HFFc6 (cell line): ENCODE measurements around the gene CCDC137. TPM values are rescaled to one million over a fixed set of nuclear protein-coding genes. Genes with fewer than 3 reads are reported as not detected.
A peak's percentile ranks its signal among the peaks of the same experiment; 100 is the strongest.

Source experiments
- DNase-seq: peaks from one replicate; pipeline ENCODE4 v3.0.0-alpha.2; 2018
- H3K27ac Mint-ChIP-seq: 2 replicates; pipeline ENCODE4 v1.8.0; 2020; ENCODE audit warnings: mild to moderate bottlenecking, mixed read lengths
- H3K27me3 Mint-ChIP-seq: 2 replicates; pipeline ENCODE4 v1.8.0; 2021; ENCODE audit warnings: mild to moderate bottlenecking, moderate library complexity, mixed read lengths; ENCODE audit not compliant: insufficient read depth
- H3K36me3 Mint-ChIP-seq: 2 replicates; pipeline ENCODE4 v1.8.0; 2021; ENCODE audit warnings: low read depth, mixed read lengths
- H3K4me1 Mint-ChIP-seq: 2 replicates; pipeline ENCODE4 v1.8.0; 2020; ENCODE audit warnings: low read depth, mixed read lengths
- H3K4me3 Mint-ChIP-seq: 2 replicates; pipeline ENCODE4 v1.8.0; 2020; ENCODE audit warnings: mild to moderate bottlenecking, moderate library complexity, mixed read lengths
- H3K9me3 Mint-ChIP-seq: 2 replicates; pipeline ENCODE4 v1.8.0; 2020; ENCODE audit warnings: mild to moderate bottlenecking, mixed read lengths
- CTCF ChIP-seq: fragments of 200-600 bp; sonication (generic); IDR thresholded peaks from 2 replicates; pipeline ENCODE4 v1.5.0; 2021; ENCODE audit warnings: antibody characterized with exemption, mild to moderate bottlenecking
- total RNA-seq, 6 experiments: library from RNA; stranded (reverse); fragmentation: NEBNext Ultra II Directional; extraction: Animal tissue kit (Norgen Biotek cat#: 25700); gene quantifications; 2 replicates in 1 of 6; 3 replicates in 5 of 6; pipeline ENCODE4 v1.2.3, GENCODE V29; 2021

The CCDC137 gene
- total RNA-seq, 6 experiments from 2014 or later = 22.8 to 28.8 (median 25.2) TPM

- TF ChIP-seq CTCF = peak; percentile 25
- no peak for DNase-seq
- H3K4me1 Mint-ChIP-seq = peaks cover 12% of the 10 kb centered on the region
- H3K9me3 Mint-ChIP-seq = no peaks in the 10 kb centered on the region
- no peaks in the 10 kb centered on the region; the same call in 1 of the 2 replicates for H3K36me3 Mint-ChIP-seq
- H3K4me3 Mint-ChIP-seq = no peak overlapping the region
- H3K27me3 Mint-ChIP-seq = peaks cover 4% of the 10 kb centered on the region
- H3K27ac Mint-ChIP-seq = no peak overlapping the region
Observed at GRCh38 chr17:81715872-81716673, 49.5 kb downstream of the CCDC137 start.

GRCh38 chr17:81716674-81716996, 50.1 kb downstream of the CCDC137 start:
- H3K4me1 Mint-ChIP-seq = peaks cover 9% of the 10 kb centered on the region
- no peaks in the 10 kb centered on the region for H3K9me3 Mint-ChIP-seq
- no peak overlapping the region for H3K4me3 Mint-ChIP-seq
- no peak overlapping the region for H3K27ac Mint-ChIP-seq
- no peak for DNase-seq
- no peaks in the 10 kb centered on the region; the same call in 1 of the 2 replicates for H3K36me3 Mint-ChIP-seq
- no peak for TF ChIP-seq CTCF
- no peaks in the 10 kb centered on the region; the same call in none of the 2 replicates for H3K27me3 Mint-ChIP-seq

DNA sequence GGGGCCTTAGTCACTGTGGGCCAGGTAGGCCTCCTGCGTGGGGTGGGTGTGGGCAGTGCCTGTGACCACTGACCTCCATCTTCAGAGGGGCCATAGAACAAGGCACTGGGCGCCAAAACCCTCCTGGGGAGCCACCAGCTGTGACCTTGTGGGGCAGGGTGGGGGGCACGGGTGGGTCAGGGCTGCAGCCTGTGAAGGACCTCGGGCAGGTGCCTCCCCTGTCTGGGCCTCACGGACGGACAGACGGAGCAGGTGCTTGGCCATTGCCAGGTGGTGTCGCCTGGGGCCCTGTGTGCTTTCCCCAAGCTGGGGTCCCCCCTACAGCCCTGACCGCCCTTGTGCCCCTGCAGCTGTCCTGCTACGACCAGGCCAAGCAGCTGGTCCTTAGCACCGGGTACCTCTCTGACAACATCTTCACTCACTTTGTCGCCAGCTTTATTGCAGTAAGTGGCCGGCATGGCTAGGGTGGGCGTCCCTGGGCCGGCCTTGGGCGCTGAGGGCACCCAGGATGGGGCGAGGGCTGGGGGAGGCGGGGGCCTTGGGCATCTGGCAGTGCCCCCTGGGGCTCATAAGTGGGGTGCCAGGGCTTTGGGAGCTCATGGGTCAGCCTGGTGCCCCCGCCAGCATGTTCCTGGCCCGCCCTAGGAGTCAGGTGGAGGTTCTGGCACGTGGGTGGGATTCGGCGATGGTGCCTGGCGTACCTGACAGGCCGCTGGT, 50.7 kb downstream of the CCDC137 start:
- no peak for DNase-seq
- no peaks in the 10 kb centered on the region for H3K9me3 Mint-ChIP-seq
- no peak overlapping the region for H3K4me3 Mint-ChIP-seq
- no peaks in the 10 kb centered on the region; the same call in 1 of the 2 replicates for H3K36me3 Mint-ChIP-seq
- H3K27me3 Mint-ChIP-seq = no peaks in the 10 kb centered on the region; the same call in none of the 2 replicates
- no peak for TF ChIP-seq CTCF
- H3K4me1 Mint-ChIP-seq = peaks cover 9% of the 10 kb centered on the region
- H3K27ac Mint-ChIP-seq = no peak overlapping the region

DNA sequence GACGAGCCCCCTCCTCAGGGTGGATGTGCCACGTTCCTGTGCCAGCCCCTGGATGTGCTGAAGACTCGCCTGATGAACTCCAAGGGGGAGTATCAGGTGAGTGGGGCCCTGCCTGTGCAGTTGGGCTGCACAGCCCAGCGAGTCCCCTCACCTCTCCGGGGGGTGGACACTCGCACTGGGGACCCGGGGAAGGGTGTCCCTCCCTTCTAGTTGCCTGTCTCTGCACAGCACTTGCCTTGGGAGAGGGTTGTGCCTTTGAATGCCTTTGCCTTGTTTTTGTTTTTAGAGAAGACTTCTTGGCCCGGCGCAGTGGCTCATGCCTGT, 51.2 kb downstream of the CCDC137 start:
- TF ChIP-seq CTCF = no peak
- Mint-ChIP-seq H3K9me3 (no peaks in the 10 kb centered on the region), H3K27me3 (no peaks in the 10 kb centered on the region; the same call in 1 of the 2 replicates), H3K4me1 (peaks cover 9% of the 10 kb centered on the region), H3K36me3 (no peaks in the 10 kb centered on the region; the same call in 1 of the 2 replicates), H3K4me3 (no peak overlapping the region), H3K27ac (no peak overlapping the region)
- DNase-seq = no peak

- no peak overlapping the region for H3K4me3 Mint-ChIP-seq
Observed at GRCh38 chr17:81719410-81720266, 53.1 kb downstream of the CCDC137 start.

More at GRCh38 chr17:81719410-81720266, 53.1 kb downstream of the CCDC137 start:
- Mint-ChIP-seq H3K27me3 (peaks cover 3% of the 10 kb centered on the region; the same call in 1 of the 2 replicates), H3K4me1 (peaks cover 13% of the 10 kb centered on the region; the same call in 1 of the 2 replicates), H3K36me3 (no peaks in the 10 kb centered on the region; the same call in 1 of the 2 replicates), H3K27ac (no peak overlapping the region), H3K9me3 (no peaks in the 10 kb centered on the region)
- DNase-seq = no peak
- no peak for TF ChIP-seq CTCF
